K562 (cell line): ENCODE data around the gene SIT1. TPM values are rescaled to one million over a fixed set of nuclear protein-coding genes. Genes with fewer than 3 reads are reported as not detected.

ENCODE experiments used
- ATAC-seq: fragments of 200-7000 bp; cut with Tn5 transposase; 3 replicates; pipeline ENCODE4 v1.9.1; 2020; ENCODE audit warnings: moderate library complexity
- BruUV-seq: library from RNA; stranded (reverse); fragments of 400-500 nt; replicated peaks from 2 replicates; lab custom pipeline; 2021; lab: Mats Ljungman, UMichigan
- CTCF ChIA-PET: fragments of 300-600 bp; formaldehyde crosslinking; extraction: SDS; loops from one replicate; lab custom pipeline; 2021; ENCODE audit warnings: low intra/inter-chr PET ratio; lab: Yijun Ruan, JAX
- POLR2A ChIA-PET: fragments of 300-600, 350-650 bp; sonication (Branson Sonifier 250); formaldehyde crosslinking; extraction: SDS; loops from one replicate; lab custom pipeline; 2021; ENCODE audit warnings: antibody characterized with exemption, inconsistent platforms; lab: Yijun Ruan, JAX
- DNase-seq, 4 experiments: peaks; one replicate each; pipeline versions ENCODE4 v3.0.0 to v3.0.0-alpha.2; 2011 to 2018; ENCODE audit warnings: low spot score in 3 of 4, mixed read lengths in 3 of 4; ENCODE audit errors: extremely low read depth in 1 of 4
- FAIRE-seq: peaks from 2 replicates; lab custom pipeline; 2011; peaks lifted over from hg19 to GRCh38; lab: Jason Lieb, UNC
- H2AFZ ChIP-seq: 2 replicates; pipeline ENCODE4 v1.6.0; 2011; ENCODE audit warnings: low read depth, low read length, control low read depth, inconsistent platforms
- H3K27ac ChIP-seq: fragments of 200-600 bp; 3 replicates; pipeline ENCODE4 v1.8.0; 2011; ENCODE audit warnings: low read depth, mild to moderate bottlenecking, control low read depth, inconsistent platforms, low read length, moderate library complexity, mixed read lengths; ENCODE audit errors: extremely low read depth
- H3K27me3 ChIP-seq, 2 experiments: fragments of 300-600 bp in 1 of 2; 2 replicates in 1 of 2; 3 replicates in 1 of 2; pipeline versions ENCODE4 v1.6.0 to v1.8.0; 2011; ENCODE audit warnings: inconsistent platforms in 2 of 2, low read length in 2 of 2, mild to moderate bottlenecking in 1 of 2, mixed read lengths in 1 of 2, moderate library complexity in 1 of 2; ENCODE audit not compliant: control insufficient read depth in 2 of 2, insufficient read depth in 2 of 2
- H3K36me3 ChIP-seq: fragments of 300-600 bp; 3 replicates; pipeline ENCODE4 v1.8.0; 2011; ENCODE audit warnings: mild to moderate bottlenecking, low read length, inconsistent platforms; ENCODE audit not compliant: control insufficient read depth, insufficient read depth
- H3K4me1 ChIP-seq, 2 experiments: fragments of 200-600 bp in 1 of 2; replicated peaks in 1 of 2; 2 replicates in 1 of 2; 3 replicates in 1 of 2; pipeline versions ENCODE4 v1.5.1 to v1.8.0; 2011; ENCODE audit warnings: inconsistent platforms in 2 of 2, low read length in 2 of 2, mild to moderate bottlenecking in 1 of 2, mixed read lengths in 1 of 2, moderate library complexity in 1 of 2; ENCODE audit not compliant: control insufficient read depth in 2 of 2, insufficient read depth in 2 of 2
- H3K4me2 ChIP-seq: 2 replicates; pipeline ENCODE4 v1.6.1; 2011; ENCODE audit warnings: low read length, control low read depth, inconsistent platforms, mixed read lengths; ENCODE audit not compliant: insufficient read depth
- H3K4me3 ChIP-seq: fragments of 200-600 bp; sonication (generic), shearing (Covaris generic); 2 replicates; pipeline ENCODE4 v1.5.1; 2016; ENCODE audit warnings: control low read depth, inconsistent platforms
- H3K79me2 ChIP-seq: fragments of 200-600 bp; 3 replicates; pipeline ENCODE4 v1.8.0; 2011; ENCODE audit warnings: low read length, inconsistent platforms; ENCODE audit not compliant: control insufficient read depth, insufficient read depth
- H3K9ac ChIP-seq, 2 experiments: 2 replicates each; pipeline versions ENCODE4 v1.6.0 to v1.6.1; 2011; ENCODE audit warnings: low read depth in 2 of 2, low read length in 2 of 2, control low read depth in 1 of 2, inconsistent platforms in 1 of 2, mild to moderate bottlenecking in 1 of 2, mixed read lengths in 1 of 2; ENCODE audit not compliant: insufficient read depth in 1 of 2
- H3K9me1 ChIP-seq: one replicate; pipeline ENCODE4 v1.6.0; 2011; ENCODE audit warnings: inconsistent platforms, mild to moderate bottlenecking, low read length, moderate library complexity; ENCODE audit not compliant: control insufficient read depth, insufficient read depth
- H3K9me3 ChIP-seq: replicated peaks from 2 replicates; pipeline ENCODE4 v1.5.1; 2011; ENCODE audit warnings: low read depth, low read length, inconsistent platforms; ENCODE audit not compliant: control insufficient read depth, insufficient read depth
- H4K20me1 ChIP-seq: replicated peaks from 2 replicates; pipeline ENCODE4 v1.6.1; 2011; ENCODE audit warnings: low read length, inconsistent platforms, mixed read lengths; ENCODE audit not compliant: control insufficient read depth, insufficient read depth
- DLX4 ChIP-seq: fragments of 250-450 bp; sonication (Bioruptor Pico); IDR thresholded peaks from 2 replicates; pipeline ENCODE4 v1.6.1; 2021; ENCODE audit warnings: mild to moderate bottlenecking
- GTF2A2 ChIP-seq: IDR thresholded peaks from 2 replicates; pipeline ENCODE4 v1.6.1; 2016; ENCODE audit warnings: mild to moderate bottlenecking, missing genetic modification characterization, missing compliant biosample characterization
- TEAD2 ChIP-seq: fragments of 450-650 bp; IDR thresholded peaks from 2 replicates; pipeline ENCODE4 v1.6.1; 2016; ENCODE audit warnings: missing genetic modification characterization, control low read depth, missing compliant biosample characterization
- TEAD4 ChIP-seq, 2 experiments: sonication (generic) in 1 of 2; formaldehyde crosslinking in 1 of 2; IDR thresholded peaks; 2 replicates each; pipeline versions ENCODE4 v1.6.1 to v1.8.0; 2012 to 2022; ENCODE audit warnings: borderline replicate concordance in 1 of 2, inconsistent platforms in 1 of 2, low read length in 1 of 2, mild to moderate bottlenecking in 1 of 2, missing genetic modification reagents in 1 of 2
- ZNF23 ChIP-seq: fragments of 250-450 bp; sonication (Bioruptor Pico); IDR thresholded peaks from 2 replicates; pipeline ENCODE4 v1.4.0; 2020; ENCODE audit warnings: mild to moderate bottlenecking
- ZNF282 ChIP-seq: sonication (generic); formaldehyde crosslinking; IDR thresholded peaks from 2 replicates; pipeline ENCODE4 v1.8.1; 2023; ENCODE audit warnings: missing genetic modification reagents
- ZNF586 ChIP-seq: fragments of 450-650 bp; formaldehyde crosslinking; conservative IDR thresholded peaks from 2 replicates; pipeline ENCODE4 v1.4.0; 2020; ENCODE audit warnings: mild to moderate bottlenecking, moderate library complexity
- WGBS: fragments of 100-300 bp; shearing (Covaris generic); methylation state at CpG from one replicate; pipeline ENCODE4 v1.1.6; 2016; ENCODE audit warnings: low coverage, mixed read lengths; ENCODE audit not compliant: insufficient coverage; ENCODE audit errors: missing lambda C conversion rate; 5-methylcytosine and 5-hydroxymethylcytosine counted together
- in situ Hi-C: fragments of 300-500 bp; cut with MboI; formaldehyde crosslinking; loops from 4 replicates; pipeline ENCODE4 v1.15.0; 2018; ENCODE audit warnings: inconsistent platforms, mixed read lengths
- intact Hi-C: fragments of 100-400 bp; cut with micrococcal nuclease; formaldehyde crosslinking; loops from 2 replicates; pipeline ENCODE4 v1.14.2; 2022
- polyA plus RNA-seq, 8 experiments: library from polyadenylated mRNA; depleted of rRNA in 4 of 8; stranded (reverse) in 5 of 8; unstranded in 3 of 8; fragments of >200 nt; fragmentation: Nextera tagmentation in 2 of 8; fragmentation: Illumina TruSeq in 1 of 8; extraction: Ambion mirVana in 2 of 8; extraction: Trizol in 1 of 8; gene quantifications; 2 replicates each; pipeline versions ENCODE4 v1.2.1 to v1.2.3, GENCODE V29; 2011 to 2014; ENCODE audit warnings: inconsistent platforms in 1 of 8, missing spikeins in 1 of 8
- total RNA-seq, 7 experiments: library from RNA; depleted of rRNA in 6 of 7; stranded (reverse); fragments of >200 nt in 6 of 7; fragmentation: Illumina TruSeq in 2 of 7; extraction: Trizol in 2 of 7; gene quantifications; 2 replicates each; pipeline versions ENCODE4 v1.2.1 to v1.2.3, GENCODE V29; 2011 to 2021; ENCODE audit warnings: low replicate concordance in 1 of 7

Gene SIT1
- total and polyA plus RNA-seq, 9 of the 15 experiments (the other 6 are each of a cell fraction or from before 2014, with no cell fraction given), result not detected

GRCh38 chr9:35627575-35627974 lies 23.2 kb downstream of the SIT1 start:
- Histone ChIP-seq H3K27ac (no peak overlapping the region), H3K9me1 (no peaks in the 10 kb centered on the region), H3K4me3 (no peak overlapping the region), H3K36me3 (no peaks in the 10 kb centered on the region), H3K9me3 (no peaks in the 10 kb centered on the region), H3K27me3 (no peaks in the 10 kb centered on the region), H3K4me2 (no peak overlapping the region), H4K20me1 (no peaks in the 10 kb centered on the region), H2AFZ (no peak overlapping the region), H3K9ac (no peak overlapping the region), H3K4me1 (no peaks in the 10 kb centered on the region; a peak in 4 of 5 replicates), H3K79me2 (no peaks in the 10 kb centered on the region)
- 40% methylated on average over 2 of the region's 2 CpGs for WGBS
- CTCF ChIA-PET, result no interaction called here
- intact Hi-C loops (no loop called here), in situ Hi-C loops (no loop called here)
- no peak for DNase-seq
- no peak for ATAC-seq
- no TSS peak for BruUV-seq
- TF ChIP-seq ZNF586 (CRISPR knock-in tag) (no peak), GTF2A2 (no peak), ZNF282 (CRISPR knock-in tag) (no peak), TEAD2 (no peak), ZNF23 (no peak), TEAD4 (IDR thresholded peaks at IDR 0.05; ENCODE audit: low read length) (no peak), TEAD4 (CRISPR knock-in tag; IDR thresholded peaks at IDR 0.05; ENCODE audit: borderline replicate concordance) (no peak), DLX4 (CRISPR knock-in tag) (no peak)
- POLR2A ChIA-PET, result interaction anchor here (0.6 kb wide), 1 partner anchor 57 kb away, joined by 3 read pairs; no protein-coding TSS in a partner anchor
- FAIRE-seq, result no peak
